NCI-H460 (cell line): ENCODE results near the gene ZIC4. TPM values are rescaled to one million over a fixed set of nuclear protein-coding genes. Genes with fewer than 3 reads are reported as not detected.

ENCODE experiments used
- DNase-seq: peaks from one replicate; pipeline ENCODE4 v3.0.0-alpha.2; 2016; ENCODE audit warnings: low read depth; ENCODE audit errors: extremely low read depth
- polyA plus RNA-seq: library from polyadenylated mRNA; depleted of rRNA; stranded (reverse); fragments of >200 nt; gene quantifications from 2 replicates; pipeline ENCODE4 v1.2.3, GENCODE V29; 2014; cell fraction: nucleus; rRNA removed
- total RNA-seq: library from RNA; depleted of rRNA; stranded (reverse); fragments of >200 nt; shearing (Covaris generic); gene quantifications from 2 replicates; pipeline ENCODE4 v1.2.3, GENCODE V29; 2014; rRNA removed

The ZIC4 gene
- total RNA-seq = not detected in 2 replicates
- not detected in 2 replicates for polyA plus RNA-seq

DNA sequence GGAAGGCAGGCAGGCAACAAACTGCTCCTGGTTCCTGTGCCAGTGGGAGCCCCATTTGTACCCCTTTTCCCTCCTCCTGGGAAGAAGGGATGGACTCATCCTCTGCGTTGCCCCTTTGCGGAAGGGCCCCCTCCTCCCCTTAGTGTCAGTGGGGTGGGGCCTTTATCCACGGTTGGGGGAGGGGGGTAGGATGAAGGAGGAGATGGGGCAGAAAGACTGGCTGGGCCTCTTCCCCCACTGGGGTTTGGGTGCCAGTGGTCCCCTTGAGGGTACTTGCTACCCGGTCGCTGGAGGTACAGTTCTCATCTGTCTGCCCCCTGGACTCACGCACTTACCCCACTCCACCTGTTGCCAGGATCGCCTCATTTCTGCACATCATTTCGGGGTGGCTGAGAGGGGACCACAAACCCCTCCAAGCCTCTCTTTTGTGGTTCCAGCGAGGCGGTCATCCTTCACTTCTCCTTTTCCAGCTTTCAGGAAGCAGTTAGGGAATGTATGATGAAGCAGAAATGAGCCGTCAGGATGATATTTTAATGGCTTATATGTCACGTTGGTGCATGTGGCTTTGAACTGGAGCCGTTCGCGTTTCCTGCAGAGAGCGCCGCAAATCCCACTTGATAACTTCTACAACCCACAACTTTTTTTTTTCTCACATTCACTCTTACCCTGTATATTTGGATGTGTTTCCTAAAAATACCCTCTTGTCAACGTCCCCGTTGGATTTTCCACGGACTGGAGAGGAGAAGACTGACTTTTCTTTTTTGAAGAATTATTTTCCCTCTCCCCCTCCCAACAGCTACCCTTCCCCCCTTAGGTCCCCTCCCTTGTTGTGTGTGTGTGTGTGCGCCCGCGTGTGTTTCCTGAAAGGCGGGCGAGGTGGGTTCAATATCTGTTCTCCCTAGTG, at the start of gene ZIC4:
Gene ZIC4, minus strand, starts transcription at position 516 of the 904 bp plus-strand sequence. CDS start 3,746 bp downstream, outside the sequence.
- DNase-seq = no peak

GRCh38 chr3:147449669-147450068, 43.3 kb upstream of the ZIC4 start:
- no peak for DNase-seq

- no peak for DNase-seq
Measured at GRCh38 chr3:147447224-147447623, 40.9 kb upstream of the ZIC4 start.

- no peak for DNase-seq
Measured at GRCh38 chr3:147431751-147432150, 25.4 kb upstream of the ZIC4 start.

- DNase-seq = no peak
Measured at GRCh38 chr3:147428754-147429153, 22.4 kb upstream of the ZIC4 start.

DNA sequence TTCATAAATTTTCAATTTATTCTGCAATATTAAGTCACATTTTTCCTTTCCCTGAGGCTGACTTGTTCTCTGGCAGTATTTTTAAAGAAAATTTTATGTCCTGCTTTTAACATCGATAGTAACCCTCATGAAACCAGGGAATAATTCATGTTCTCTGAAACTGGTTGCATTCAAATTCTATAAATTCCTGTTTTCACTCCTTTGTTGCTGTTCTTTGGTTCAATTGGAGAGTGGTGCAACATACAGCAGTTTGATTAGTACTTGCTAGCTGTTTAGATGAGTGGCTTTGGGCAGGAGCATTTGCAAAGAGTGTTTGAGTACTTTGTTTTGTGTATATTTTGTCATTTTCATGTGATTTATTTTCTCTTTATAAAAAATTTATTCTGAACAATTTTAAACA, 22.0 kb upstream of the ZIC4 start:
- no peak for DNase-seq

- no peak for DNase-seq
Measured at GRCh38 chr3:147427746-147428145, 21.4 kb upstream of the ZIC4 start.

DNA sequence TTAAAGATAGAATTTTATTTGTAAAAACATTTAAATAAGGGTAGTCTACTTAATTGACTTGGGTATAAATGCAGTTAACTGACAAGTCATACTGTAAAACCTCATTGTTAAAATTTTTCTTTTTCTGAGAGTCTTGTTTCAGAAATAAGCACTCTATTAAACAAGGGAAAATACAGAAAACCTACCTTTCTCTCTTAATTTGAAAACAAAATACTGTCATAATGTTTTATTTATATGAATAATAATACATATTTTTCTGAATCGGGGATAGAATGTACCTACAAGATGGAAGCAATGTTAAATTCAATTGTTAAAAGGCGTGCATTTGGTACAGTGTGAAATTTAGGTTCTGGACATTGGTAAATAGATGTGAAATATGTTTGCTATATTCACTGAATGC, 20.6 kb upstream of the ZIC4 start:
- no peak for DNase-seq

DNA sequence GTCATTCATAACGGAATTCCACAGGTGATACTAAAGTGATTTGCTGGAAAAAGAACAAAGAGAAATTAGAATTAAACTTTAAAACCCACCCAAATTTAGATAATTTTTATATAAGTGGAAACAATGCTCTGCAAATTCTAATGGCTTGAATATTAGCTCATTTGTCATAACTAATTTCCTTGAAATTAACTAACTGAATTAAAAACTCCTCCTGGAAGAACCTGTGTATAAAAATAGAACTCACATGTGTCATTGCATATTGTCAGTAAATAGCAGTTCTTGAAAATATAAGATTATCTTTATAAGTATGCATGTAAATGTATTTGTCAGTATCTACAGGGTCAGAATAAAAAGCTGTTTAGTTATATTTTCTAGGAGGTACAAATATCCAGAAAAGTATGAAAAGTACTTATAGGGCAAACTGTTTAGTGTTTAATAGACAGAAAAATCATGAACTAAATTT, 19.1 kb upstream of the ZIC4 start:
- no peak for DNase-seq

GRCh38 chr3:147424581-147425387, 18.4 kb upstream of the ZIC4 start:
- no peak for DNase-seq

DNA sequence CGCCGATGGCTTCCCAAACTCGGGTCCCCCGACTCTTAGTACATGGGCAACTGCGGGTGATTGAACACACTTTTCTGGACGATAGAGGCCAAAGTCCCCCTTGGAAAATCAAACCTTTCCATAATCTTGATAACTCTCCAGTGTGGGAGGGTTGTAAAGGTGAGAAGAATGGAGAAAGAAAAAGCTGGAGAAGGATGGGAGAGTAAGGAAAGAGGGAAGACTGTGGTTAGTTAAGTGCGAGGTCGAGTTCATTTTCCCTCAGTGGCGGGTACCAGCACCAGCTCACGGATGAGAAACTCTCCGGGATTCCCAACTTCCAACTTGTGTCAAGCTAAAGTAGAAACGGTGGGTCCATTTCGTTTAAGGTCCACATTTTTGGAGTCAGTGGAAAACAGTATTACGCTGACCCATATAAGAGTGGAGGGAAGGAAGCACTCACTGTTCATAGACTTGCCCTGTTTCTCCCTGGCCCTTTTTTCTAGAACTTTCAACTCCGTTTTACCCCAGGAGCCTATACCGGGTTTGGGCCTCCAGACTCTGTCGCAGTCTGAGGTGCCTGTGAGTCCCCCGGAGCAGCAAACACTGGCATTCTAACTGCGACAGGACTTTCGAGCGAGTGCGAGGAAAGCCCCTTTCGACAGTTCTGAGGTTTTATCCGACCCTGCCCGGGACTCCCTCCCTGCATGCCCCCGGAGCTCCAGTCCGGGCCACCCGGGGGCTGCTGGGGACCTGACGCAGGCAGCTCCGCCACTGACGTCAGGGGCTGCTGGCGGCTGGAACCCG, 17.6 kb upstream of the ZIC4 start:
- DNase-seq = no peak

DNA sequence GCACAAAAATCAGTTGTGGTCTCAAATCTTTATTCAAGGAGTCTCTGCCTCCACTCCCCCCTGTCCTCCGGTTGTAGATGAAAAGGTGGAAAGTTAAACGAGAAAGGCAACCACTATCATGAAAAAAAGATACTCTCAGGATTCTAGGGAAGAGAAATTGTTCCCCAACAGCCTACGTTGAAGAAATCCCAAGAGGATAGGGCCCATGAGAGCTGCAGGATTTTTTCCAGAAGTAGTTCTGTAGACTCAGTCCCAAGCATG, 17.1 kb upstream of the ZIC4 start:
- no peak for DNase-seq

DNA sequence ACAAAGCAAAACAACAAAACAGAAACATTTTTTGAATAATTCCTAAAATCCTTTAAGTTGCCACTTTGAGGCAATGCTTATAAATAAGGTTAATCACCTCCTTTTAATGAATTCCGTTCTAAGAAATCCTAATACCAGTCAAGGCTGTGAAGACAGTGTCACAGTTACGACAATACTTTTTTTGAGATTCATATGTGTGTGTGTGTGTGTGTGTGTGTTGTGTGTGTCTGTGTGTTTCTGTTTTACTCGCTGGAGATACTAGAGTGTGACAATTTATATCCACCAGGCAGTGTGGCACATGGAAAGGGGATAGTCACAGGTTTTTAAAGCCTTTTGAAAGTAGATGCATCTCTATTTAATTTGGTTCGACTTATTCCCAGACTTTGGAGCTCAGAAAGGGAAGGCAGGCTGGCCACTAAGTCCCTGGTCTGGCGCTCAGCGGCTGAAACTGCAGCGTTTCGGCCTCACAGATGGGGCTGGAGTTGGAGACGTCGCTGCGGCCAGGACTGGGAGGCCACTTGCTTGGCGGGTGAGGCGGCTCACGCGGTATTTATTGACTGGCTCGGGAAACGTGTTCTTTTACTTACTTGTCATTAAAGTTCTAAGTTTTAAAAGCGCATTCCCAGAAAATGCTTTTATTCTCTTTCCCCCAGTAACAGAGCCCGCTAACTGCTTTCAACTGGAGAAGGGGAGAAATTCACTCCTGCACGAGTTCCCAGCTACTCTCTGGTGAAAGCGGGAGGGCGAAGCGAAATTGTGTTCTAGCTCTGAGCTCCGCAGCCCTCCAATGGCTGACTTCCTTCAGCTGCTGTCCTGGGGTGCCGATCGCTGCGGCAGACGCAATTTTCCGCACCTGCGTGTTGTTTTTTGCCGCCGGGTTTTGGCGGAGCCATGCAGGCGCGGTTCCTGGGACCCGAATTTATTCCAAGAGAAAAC, 16.5 kb upstream of the ZIC4 start:
- DNase-seq = no peak

DNA sequence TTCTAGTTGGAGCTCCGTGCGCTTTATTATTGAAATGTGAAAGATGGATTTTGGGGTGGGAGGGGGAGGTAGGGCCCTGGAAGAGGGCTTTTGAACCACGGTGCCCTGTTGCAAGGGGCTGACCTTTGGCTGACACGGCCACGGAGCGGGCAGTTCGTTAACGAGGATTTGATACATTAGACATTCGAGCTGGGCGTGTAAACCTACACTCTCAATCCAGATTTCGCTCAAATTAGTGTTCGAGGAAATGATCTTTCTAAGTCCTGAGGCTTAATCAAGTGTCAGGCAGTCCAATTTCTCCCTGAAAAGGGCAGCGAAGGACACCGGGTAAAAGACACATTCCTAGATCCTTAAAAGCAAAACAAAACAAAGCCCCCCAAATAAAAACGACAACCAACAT, 15.9 kb upstream of the ZIC4 start:
- DNase-seq = no peak

GRCh38 chr3:147421184-147421912, 15.0 kb upstream of the ZIC4 start:
- no peak for DNase-seq

- no peak for DNase-seq
Measured at GRCh38 chr3:147420353-147421183, 14.2 kb upstream of the ZIC4 start.

GRCh38 chr3:147419781-147420224, 13.5 kb upstream of the ZIC4 start:
- no peak for DNase-seq
